Endothelial cell of umbilical vein (primary cell): ENCODE measurements around the gene CERS6. TPM values are rescaled to one million over a fixed set of nuclear protein-coding genes. Genes with fewer than 3 reads are reported as not detected.

Experiments
- BruUV-seq: library from RNA; stranded (reverse); fragments of 400-500 nt; replicated peaks from 2 replicates; lab custom pipeline; 2021; lab: Mats Ljungman, UMichigan
- CTCF ChIA-PET: fragments of 300-600, 350-600 bp; sonication (Branson Sonifier 250); formaldehyde crosslinking; loops from one replicate; lab custom pipeline; 2021; ENCODE audit warnings: antibody characterized with exemption, inconsistent platforms; lab: Charles Lee
- POLR2A ChIA-PET: fragments of 300-600, 350-600 bp; sonication (Branson Sonifier 250); formaldehyde crosslinking; loops from one replicate; lab custom pipeline; 2021; ENCODE audit warnings: antibody characterized with exemption, inconsistent platforms; lab: Charles Lee
- DNase-seq: peaks from one replicate; pipeline ENCODE4 v3.0.0-alpha.2; 2011; ENCODE audit warnings: low read depth, low spot score
- FAIRE-seq: peaks from 2 replicates; lab custom pipeline; 2011; peaks lifted over from hg19 to GRCh38; lab: Jason Lieb, UNC
- H2AFZ ChIP-seq: 2 replicates; pipeline ENCODE4 v1.6.0; 2012; ENCODE audit warnings: low read depth, low read length, control low read depth, inconsistent platforms
- H3K27ac ChIP-seq: 2 replicates; pipeline ENCODE4 v1.5.1; 2011; ENCODE audit warnings: low read depth, mild to moderate bottlenecking, control low read depth, low read length, moderate library complexity; ENCODE audit not compliant: insufficient read depth
- H3K27me3 ChIP-seq, 2 experiments: 2 replicates each; pipeline versions ENCODE4 v1.6.0 to v1.6.1; 2011; ENCODE audit warnings: low read length in 2 of 2, mixed read lengths in 1 of 2; ENCODE audit not compliant: control insufficient read depth in 2 of 2, insufficient read depth in 2 of 2
- H3K36me3 ChIP-seq, 2 experiments: 2 replicates in 1 of 2; 3 replicates in 1 of 2; pipeline ENCODE4 v1.5.1; 2011; ENCODE audit warnings: low read length in 2 of 2, mild to moderate bottlenecking in 1 of 2, moderate library complexity in 1 of 2; ENCODE audit not compliant: control insufficient read depth in 2 of 2, insufficient read depth in 2 of 2; ENCODE audit errors: extremely low read depth in 1 of 2
- H3K4me1 ChIP-seq: 3 replicates; pipeline ENCODE4 v1.5.1; 2011; ENCODE audit warnings: mild to moderate bottlenecking, low read length; ENCODE audit not compliant: control insufficient read depth, insufficient read depth; ENCODE audit errors: extremely low read depth
- H3K4me2 ChIP-seq: 2 replicates; pipeline ENCODE4 v1.6.1; 2011; ENCODE audit warnings: low read length, control low read depth, mixed read lengths; ENCODE audit not compliant: insufficient read depth
- H3K4me3 ChIP-seq, 3 experiments: fragments of 200-600 bp in 1 of 3; sonication (generic), shearing (Covaris generic) in 1 of 3; replicated peaks in 1 of 3; 2 replicates each; pipeline ENCODE4 v1.5.1; 2011 to 2016; ENCODE audit warnings: control low read depth in 3 of 3, low read length in 3 of 3, mild to moderate bottlenecking in 2 of 3, inconsistent platforms in 1 of 3, low read depth in 1 of 3, moderate library complexity in 1 of 3; ENCODE audit not compliant: insufficient read depth in 1 of 3
- H3K79me2 ChIP-seq: 2 replicates; pipeline ENCODE4 v1.6.0; 2012; ENCODE audit warnings: low read length, inconsistent platforms; ENCODE audit not compliant: control insufficient read depth, insufficient read depth
- H3K9ac ChIP-seq: replicated peaks from 2 replicates; pipeline ENCODE3; 2011; ENCODE audit warnings: low read length, control low read depth; ENCODE audit not compliant: insufficient read depth; ENCODE audit errors: extremely low read depth
- H3K9me1 ChIP-seq: replicated peaks from 3 replicates; pipeline ENCODE4 v1.6.0; 2011; ENCODE audit warnings: mild to moderate bottlenecking, low read length; ENCODE audit not compliant: control insufficient read depth, insufficient read depth; ENCODE audit errors: extremely low read depth
- H3K9me3 ChIP-seq: replicated peaks from 2 replicates; pipeline ENCODE4 v1.5.1; 2012; ENCODE audit warnings: low read length, inconsistent platforms; ENCODE audit not compliant: control insufficient read depth, insufficient read depth
- H4K20me1 ChIP-seq: replicated peaks from 2 replicates; pipeline ENCODE3; 2011; ENCODE audit warnings: mild to moderate bottlenecking, low read length; ENCODE audit not compliant: control insufficient read depth, insufficient read depth; ENCODE audit errors: extremely low read depth
- CTCF ChIP-seq, 2 donors: IDR thresholded peaks; 1 replicate in 1 of 2; 2 replicates in 1 of 2; pipeline ENCODE4 v1.5.1; 2011; ENCODE audit warnings: low read length in 2 of 2, mild to moderate bottlenecking in 2 of 2, moderate library complexity in 2 of 2, control low read depth in 1 of 2, inconsistent platforms in 1 of 2, low read depth in 1 of 2; ENCODE audit not compliant: insufficient read depth in 1 of 2; ENCODE audit errors: extremely low read depth in 1 of 2
- EZH2 ChIP-seq: IDR thresholded peaks from 2 replicates; pipeline ENCODE4 v1.6.1; 2012; ENCODE audit warnings: borderline replicate concordance, low read depth, mild to moderate bottlenecking, moderate library complexity, low read length, inconsistent platforms; ENCODE audit not compliant: severe bottlenecking
- FOS ChIP-seq: IDR thresholded peaks from 2 replicates; pipeline ENCODE4 v1.6.1; 2011; ENCODE audit warnings: mild to moderate bottlenecking, low read length, moderate library complexity, borderline replicate concordance; ENCODE audit not compliant: insufficient read depth
- GATA2 ChIP-seq: IDR thresholded peaks from 2 replicates; pipeline ENCODE4 v1.7.0; 2011; ENCODE audit warnings: low read depth, mild to moderate bottlenecking, moderate library complexity, mixed read lengths, low read length; ENCODE audit not compliant: insufficient read length, insufficient read depth
- JUN ChIP-seq: IDR thresholded peaks from 2 replicates; pipeline ENCODE4 v1.6.1; 2011; ENCODE audit warnings: borderline replicate concordance, low read depth; ENCODE audit not compliant: insufficient read length, insufficient read depth
- MAX ChIP-seq: IDR thresholded peaks from 2 replicates; pipeline ENCODE4 v1.6.1; 2011; ENCODE audit not compliant: insufficient read depth, insufficient read length
- MYC ChIP-seq: IDR thresholded peaks from one replicate; pipeline ENCODE4 v1.6.1; 2011; ENCODE audit warnings: mild to moderate bottlenecking, low read depth, low read length
- POLR2A ChIP-seq: IDR thresholded peaks from 2 replicates; pipeline ENCODE4 v1.6.1; 2012; ENCODE audit warnings: low read depth, mild to moderate bottlenecking, control low read depth, low read length
- POLR2AphosphoS5 ChIP-seq: IDR thresholded peaks from 2 replicates; pipeline ENCODE4 v1.6.1; 2012; ENCODE audit warnings: low read depth, mild to moderate bottlenecking, control low read depth, low read length, moderate library complexity; ENCODE audit not compliant: insufficient read depth
- dilution Hi-C: fragments of 300-500 bp; cut with MboI; formaldehyde crosslinking; loops from one replicate; pipeline ENCODE4 v1.15.0; 2019; ENCODE audit warnings: low sequenced_read_pairs; ENCODE audit not compliant: extremely low pct_ligation_motif_present
- intact Hi-C: fragments of 100-400 bp; cut with micrococcal nuclease; formaldehyde crosslinking; loops from one replicate; pipeline ENCODE4 v1.10.0; 2022
- polyA plus RNA-seq, 4 experiments: library from polyadenylated mRNA; depleted of rRNA in 3 of 4; stranded (reverse) in 3 of 4; unstranded in 1 of 4; fragments of >200 nt; gene quantifications; 2 replicates each; pipeline versions ENCODE4 v1.2.1 to v1.2.3, GENCODE V29; 2011 to 2012; ENCODE audit warnings: missing spikeins in 1 of 4
- total RNA-seq: library from RNA; stranded (reverse); gene quantifications from 2 replicates; pipeline ENCODE4 v1.2.3, GENCODE V29; 2021

Gene CERS6
- total and polyA plus RNA-seq, 2 donors (not counting 3 experiments of a cell fraction or from before 2014, with no cell fraction given): 2.7 to 11.7 TPM

GRCh38 chr2:168525020-168525419, 68.9 kb downstream of the CERS6 start:
- dilution Hi-C loops (no loop called here), intact Hi-C loops (no loop called here)
- CTCF ChIA-PET: interaction anchor here (0.9 kb wide), 1 partner anchor 162 kb away, joined by 4 read pairs; no protein-coding TSS in a partner anchor
- BruUV-seq: no TSS peak
- Histone ChIP-seq H3K79me2 (no peaks in the 10 kb centered on the region), H3K4me3 (no peak overlapping the region), H3K36me3 (no peaks in the 10 kb centered on the region), H4K20me1 (no peaks in the 10 kb centered on the region), H3K9me3 (no peaks in the 10 kb centered on the region), H3K4me1 (peaks cover 4% of the 10 kb centered on the region), H3K27me3 (no peaks in the 10 kb centered on the region), H3K9me1 (no peaks in the 10 kb centered on the region), H2AFZ (no peak overlapping the region), H3K9ac (no peak overlapping the region), H3K4me2 (no peak overlapping the region), H3K27ac (no peak overlapping the region)
- FAIRE-seq: no peak
- no peak for DNase-seq
- POLR2A ChIA-PET: no interaction called here
- TF ChIP-seq GATA2: no peak
- TF ChIP-seq MYC: no peak
- TF ChIP-seq MAX: no peak
- TF ChIP-seq CTCF (IDR thresholded peaks at IDR 0.05; ENCODE audit: extremely low read depth in 1 of 2, insufficient read depth in 1 of 2, low read depth in 1 of 2, low read length in 2 of 2): no peak
- TF ChIP-seq FOS: no peak
- no peak for TF ChIP-seq POLR2A
- no peak for TF ChIP-seq JUN
- TF ChIP-seq POLR2AphosphoS5: no peak
- no peak for TF ChIP-seq EZH2
